22Rv1 (cell line): Measurements from ENCODE around the gene NFATC1.

Source experiments
- ZFX ChIP-seq: fragments of 450-650 bp; IDR thresholded peaks from 2 replicates; pipeline ENCODE4 v1.6.1; 2017; ENCODE audit warnings: antibody characterized with exemption, borderline replicate concordance
- TF ChIP-seq, protein P1 (sequence below): fragments of 450-650 bp; IDR thresholded peaks from 2 replicates; pipeline ENCODE4 v1.5.1; 2017; ENCODE audit warnings: mild to moderate bottlenecking

DNA sequence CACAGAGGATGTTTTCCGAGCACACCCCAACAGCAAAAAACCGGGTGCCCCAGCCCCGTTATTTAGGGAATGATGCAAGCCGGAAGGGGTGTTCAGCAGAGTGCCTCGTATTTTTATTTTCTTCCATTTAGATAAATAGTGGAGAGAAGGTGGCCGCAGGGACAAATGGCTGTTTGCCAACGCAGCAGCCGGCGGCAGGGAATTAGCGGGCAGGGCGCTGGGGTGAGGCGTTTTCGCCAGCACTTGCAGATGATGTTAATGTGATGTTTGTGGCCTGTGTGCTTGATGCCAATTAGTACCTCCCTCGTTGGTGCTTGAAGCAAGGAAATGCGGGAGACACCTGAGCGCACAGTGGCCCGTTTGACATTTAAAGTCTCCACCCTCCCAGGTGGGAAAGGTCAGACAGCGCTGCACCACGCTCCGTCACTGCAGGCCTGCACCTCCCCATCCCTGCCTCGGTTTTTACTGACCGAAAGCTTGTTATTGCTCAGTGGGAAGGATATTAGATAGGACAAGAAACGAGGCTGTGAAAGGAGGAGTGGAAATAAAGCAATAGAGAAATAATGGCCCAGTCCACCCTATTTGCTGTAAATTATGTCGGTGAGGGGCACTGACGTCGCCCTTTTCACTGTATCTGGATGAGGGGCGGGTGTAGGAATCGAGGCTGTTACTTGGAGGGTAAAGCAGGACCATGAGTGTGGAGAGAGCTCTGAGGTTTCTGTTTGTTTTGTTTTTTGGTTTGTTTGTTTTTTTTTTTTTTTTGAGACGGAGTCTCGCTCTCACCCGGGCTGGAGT, 39.1 kb downstream of the NFATC1 start:
- TF ChIP-seq, protein P1, sequence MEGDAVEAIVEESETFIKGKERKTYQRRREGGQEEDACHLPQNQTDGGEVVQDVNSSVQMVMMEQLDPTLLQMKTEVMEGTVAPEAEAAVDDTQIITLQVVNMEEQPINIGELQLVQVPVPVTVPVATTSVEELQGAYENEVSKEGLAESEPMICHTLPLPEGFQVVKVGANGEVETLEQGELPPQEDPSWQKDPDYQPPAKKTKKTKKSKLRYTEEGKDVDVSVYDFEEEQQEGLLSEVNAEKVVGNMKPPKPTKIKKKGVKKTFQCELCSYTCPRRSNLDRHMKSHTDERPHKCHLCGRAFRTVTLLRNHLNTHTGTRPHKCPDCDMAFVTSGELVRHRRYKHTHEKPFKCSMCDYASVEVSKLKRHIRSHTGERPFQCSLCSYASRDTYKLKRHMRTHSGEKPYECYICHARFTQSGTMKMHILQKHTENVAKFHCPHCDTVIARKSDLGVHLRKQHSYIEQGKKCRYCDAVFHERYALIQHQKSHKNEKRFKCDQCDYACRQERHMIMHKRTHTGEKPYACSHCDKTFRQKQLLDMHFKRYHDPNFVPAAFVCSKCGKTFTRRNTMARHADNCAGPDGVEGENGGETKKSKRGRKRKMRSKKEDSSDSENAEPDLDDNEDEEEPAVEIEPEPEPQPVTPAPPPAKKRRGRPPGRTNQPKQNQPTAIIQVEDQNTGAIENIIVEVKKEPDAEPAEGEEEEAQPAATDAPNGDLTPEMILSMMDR, result no peak
- TF ChIP-seq ZFX, result no peak
